ENCODE data around the gene CENPM.

GRCh38 chr22:41913842-41914534, 33.0 kb downstream of the CENPM start:
- TF ChIP-seq ATF3 (IDR thresholded peaks at IDR 0.05) (no peak), TAF1 (conservative IDR thresholded peaks at IDR 0.05) (no peak), REST (IDR thresholded peaks at IDR 0.05) (no peak), YY1 (IDR thresholded peaks at IDR 0.05) (no peak), CTCF (IDR thresholded peaks at IDR 0.05; ENCODE audit: low read depth, low read length, missing input control) (no peak), GABPA (IDR thresholded peaks at IDR 0.05 in 1 of 2, conservative IDR thresholded peaks at IDR 0.05 in 1 of 2) (no peak), JUND (IDR thresholded peaks at IDR 0.05) (no peak)
